ENCODE measurements around the gene PPT2. TPM values are rescaled to one million over a fixed set of nuclear protein-coding genes. Genes with fewer than 3 reads are reported as not detected.

PPT2 gene, protein sequence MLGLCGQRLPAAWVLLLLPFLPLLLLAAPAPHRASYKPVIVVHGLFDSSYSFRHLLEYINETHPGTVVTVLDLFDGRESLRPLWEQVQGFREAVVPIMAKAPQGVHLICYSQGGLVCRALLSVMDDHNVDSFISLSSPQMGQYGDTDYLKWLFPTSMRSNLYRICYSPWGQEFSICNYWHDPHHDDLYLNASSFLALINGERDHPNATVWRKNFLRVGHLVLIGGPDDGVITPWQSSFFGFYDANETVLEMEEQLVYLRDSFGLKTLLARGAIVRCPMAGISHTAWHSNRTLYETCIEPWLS
- total RNA-seq (2021) (38.2 and 42.5 TPM in 2 replicates), Bru-seq, nascent RNA (percentile 78 among the genes with signal in this experiment), BruChase-seq, experiment 1, labeled RNA remaining after a 2-hour chase (percentile 97 among the genes with signal in this experiment), BruChase-seq, experiment 2, labeled RNA remaining after a 6-hour chase (percentile 97 among the genes with signal in this experiment)
- long read RNA-seq, transcript PPT2-244 (9 exons, 2,053 nt), result minor isoform, 5 of 19 reads
- long read RNA-seq, transcript PPT2-245 (9 exons, 1,759 nt), result major isoform, 8 of 19 reads
- long read RNA-seq, partial matches to known transcripts, result 3 of 19 reads
- long read RNA-seq, other reads (novel, unspliced or antisense), result 1 of 19 reads

DNA sequence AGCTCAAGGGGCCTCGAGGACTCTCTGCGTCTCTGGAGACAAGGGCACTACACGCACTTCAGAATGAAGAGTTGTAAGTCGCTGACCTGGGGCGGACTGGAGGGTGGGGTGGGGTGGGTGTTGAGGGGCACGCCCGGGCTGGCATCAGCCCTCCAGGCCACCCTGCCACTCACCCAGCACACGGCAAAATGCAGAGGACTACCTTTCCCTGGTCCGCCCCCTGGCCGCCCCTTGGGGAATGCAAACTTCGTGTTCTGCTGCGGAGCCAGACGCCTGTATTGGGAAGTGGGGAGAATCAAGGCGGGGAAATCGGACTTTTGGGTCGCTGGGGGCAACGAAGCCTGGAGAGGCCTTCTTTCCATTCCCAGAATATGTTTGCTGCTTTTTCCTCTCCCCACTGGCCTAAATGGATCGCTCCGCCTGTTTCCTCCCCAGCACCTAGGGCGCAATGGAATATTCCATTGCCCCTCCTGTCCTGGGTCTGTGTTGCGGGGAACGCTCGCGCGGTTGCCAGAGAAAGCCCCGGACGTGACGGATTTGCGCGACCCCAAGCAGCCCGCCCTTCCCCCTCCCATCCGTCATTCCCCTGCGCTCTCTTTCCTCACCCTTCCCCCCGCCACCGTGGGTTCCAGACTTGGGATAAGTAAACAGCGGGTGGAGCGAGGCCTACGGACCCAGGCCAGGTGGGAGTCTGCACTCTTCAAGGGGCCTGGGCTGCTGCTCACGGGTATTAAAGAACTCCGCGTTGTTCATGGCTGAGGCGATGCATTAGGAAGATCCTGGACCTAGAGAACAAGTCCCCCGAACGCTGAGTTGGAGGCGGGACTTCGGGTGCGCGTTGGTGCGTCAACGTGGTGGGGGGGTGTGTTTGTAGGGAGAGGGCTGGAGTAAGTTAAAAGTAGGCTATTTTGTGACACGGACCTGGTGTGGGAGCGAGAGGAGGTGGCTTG lies at the start of gene PPT2:
PPT2 (plus strand) TSS at position 578 of the 950 bp plus-strand sequence. CDS start 454 bp downstream, outside the sequence.
- ChIA-PET POLR2A (ENCODE audit: unreplicated experiment) (interaction anchor here (0.5 to 1.3 kb wide), 5 partner anchors 8 to 26 kb away, joined by 3 to 17 read pairs (median 6); partner anchors contain the start of genes ATF6B and FKBPL), CTCF (interaction anchor here (0.7 to 0.9 kb wide), 2 partner anchors 35 kb away, joined by 9 to 10 read pairs; no protein-coding TSS in a partner anchor)
- peak; percentile 70 to 77 for DNase-seq
- Histone ChIP-seq H3K79me2 (ENCODE audit: low read depth) (peaks cover 35% of the 10 kb centered on the region), H3K9me3 (ENCODE audit: insufficient read depth, low read depth) (no peaks in the 10 kb centered on the region), H3K36me3 (ENCODE audit: low read depth) (peaks cover 23% of the 10 kb centered on the region), H3K9me2 (ENCODE audit: insufficient read depth) (no peaks in the 10 kb centered on the region), H3K27me3 (ENCODE audit: insufficient read depth, low read depth) (no peaks in the 10 kb centered on the region), H4K20me1 (ENCODE audit: insufficient read depth) (0 out of 2 replicates have a peak, but pooled peaks cover 2% of the 10 kb centered on the region), H3K4me3 (peak within 1 kb of the TSS; percentile 77), H3F3A (ENCODE audit: insufficient read depth, low read depth) (peaks cover 16% of the 10 kb centered on the region; the same call in 1 of the 2 replicates), H3K4me2 (peak within 1 kb of the TSS; percentile 98), H3K4me1 (replicated peaks; ENCODE audit: insufficient read depth) (peaks cover 18% of the 10 kb centered on the region), H3K27ac (peak within 1 kb of the TSS; percentile 96), H2AFZ (peak within 1 kb of the TSS; percentile 82)
- TF ChIP-seq, protein P1, sequence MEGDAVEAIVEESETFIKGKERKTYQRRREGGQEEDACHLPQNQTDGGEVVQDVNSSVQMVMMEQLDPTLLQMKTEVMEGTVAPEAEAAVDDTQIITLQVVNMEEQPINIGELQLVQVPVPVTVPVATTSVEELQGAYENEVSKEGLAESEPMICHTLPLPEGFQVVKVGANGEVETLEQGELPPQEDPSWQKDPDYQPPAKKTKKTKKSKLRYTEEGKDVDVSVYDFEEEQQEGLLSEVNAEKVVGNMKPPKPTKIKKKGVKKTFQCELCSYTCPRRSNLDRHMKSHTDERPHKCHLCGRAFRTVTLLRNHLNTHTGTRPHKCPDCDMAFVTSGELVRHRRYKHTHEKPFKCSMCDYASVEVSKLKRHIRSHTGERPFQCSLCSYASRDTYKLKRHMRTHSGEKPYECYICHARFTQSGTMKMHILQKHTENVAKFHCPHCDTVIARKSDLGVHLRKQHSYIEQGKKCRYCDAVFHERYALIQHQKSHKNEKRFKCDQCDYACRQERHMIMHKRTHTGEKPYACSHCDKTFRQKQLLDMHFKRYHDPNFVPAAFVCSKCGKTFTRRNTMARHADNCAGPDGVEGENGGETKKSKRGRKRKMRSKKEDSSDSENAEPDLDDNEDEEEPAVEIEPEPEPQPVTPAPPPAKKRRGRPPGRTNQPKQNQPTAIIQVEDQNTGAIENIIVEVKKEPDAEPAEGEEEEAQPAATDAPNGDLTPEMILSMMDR (conservative IDR thresholded peaks at IDR 0.05), result peak; percentile 45; the same call in 1 of the 2 replicates
- no peak for TF ChIP-seq EZH2 (IDR thresholded peaks at IDR 0.05; ENCODE audit: low read depth)
- intact Hi-C loops (cut with micrococcal nuclease; ENCODE audit: unreplicated experiment), result loop anchor here (1.0 to 2.0 kb wide), 4 partner anchors 23 to 41 kb away; partner anchors contain the start of genes AGPAT1 and FKBPL
- BruUV-seq (replicated peaks), result TSS peak; percentile 63

DNA sequence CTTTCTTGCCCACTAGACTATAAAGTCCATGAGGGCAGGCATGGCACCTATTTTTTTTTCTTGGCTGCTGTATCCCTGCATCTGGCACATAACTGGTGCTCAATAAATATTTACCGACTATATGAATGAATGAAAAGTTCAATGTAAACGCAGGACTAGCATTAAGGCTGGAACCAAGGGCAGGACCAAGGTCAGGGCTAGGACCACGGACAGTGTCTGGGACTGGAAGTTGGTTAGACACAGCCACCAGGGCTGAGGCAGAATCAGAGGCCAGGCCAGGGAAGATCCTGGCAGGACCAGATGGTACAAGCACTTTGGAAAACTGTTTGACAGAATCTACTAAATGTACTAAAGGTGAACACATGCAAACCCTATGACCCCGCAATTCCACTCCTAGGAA lies 48.5 kb upstream of the PPT2 start:
- H3K79me2 ChIP-seq (ENCODE audit: low read depth), result no peaks in the 10 kb centered on the region
- H4K20me1 ChIP-seq (ENCODE audit: insufficient read depth), result no peaks in the 10 kb centered on the region
- no peak for DNase-seq
- no peak overlapping the region for H3K4me2 ChIP-seq
- no peaks in the 10 kb centered on the region for H3K9me2 ChIP-seq (ENCODE audit: insufficient read depth)
- TF ChIP-seq, protein P1 (conservative IDR thresholded peaks at IDR 0.05), result no peak
- TF ChIP-seq EZH2 (IDR thresholded peaks at IDR 0.05; ENCODE audit: low read depth), result no peak
- no peaks in the 10 kb centered on the region; the same call in 1 of the 2 replicates for H3F3A ChIP-seq (ENCODE audit: insufficient read depth, low read depth)
- intact Hi-C loops (cut with micrococcal nuclease; ENCODE audit: unreplicated experiment), result no loop called here
- ChIA-PET CTCF (no interaction called here), POLR2A (ENCODE audit: unreplicated experiment) (no interaction called here)
- no peak overlapping the region for H3K4me3 ChIP-seq
- H3K4me1 ChIP-seq (replicated peaks; ENCODE audit: insufficient read depth), result peaks cover 15% of the 10 kb centered on the region; the same call in 1 of the 2 replicates
- H3K27me3 ChIP-seq (ENCODE audit: insufficient read depth, low read depth), result no peaks in the 10 kb centered on the region
- no peak overlapping the region for H2AFZ ChIP-seq
- BruUV-seq (replicated peaks), result no TSS peak
- H3K27ac ChIP-seq, result no peak overlapping the region
- H3K36me3 ChIP-seq (ENCODE audit: low read depth), result no peaks in the 10 kb centered on the region
- H3K9me3 ChIP-seq (ENCODE audit: insufficient read depth, low read depth), result no peaks in the 10 kb centered on the region

Measured in PC-9 (cell line).